Panc1 (cell line): ENCODE results near the gene ZBTB7C.

Source experiments
- POLR2AphosphoS5 ChIP-seq: IDR thresholded peaks from 2 replicates; pipeline ENCODE4 v1.6.1; 2012; ENCODE audit warnings: mild to moderate bottlenecking, low read depth, low read length, moderate library complexity
- SIN3A ChIP-seq: IDR thresholded peaks from 2 replicates; pipeline ENCODE4 v1.6.1; 2012; ENCODE audit warnings: low read depth, mild to moderate bottlenecking, low read length, moderate library complexity, borderline replicate concordance; ENCODE audit not compliant: insufficient read depth
- TCF7L2 ChIP-seq: IDR thresholded peaks from 2 replicates; pipeline ENCODE4 v1.6.1; 2011; ENCODE audit warnings: mild to moderate bottlenecking, low read depth, low read length, inconsistent platforms
- TF ChIP-seq, protein P1 (sequence below): fragments of 450-650 bp; IDR thresholded peaks from 2 replicates; pipeline ENCODE4 v1.5.1; 2017; ENCODE audit warnings: mild to moderate bottlenecking
- TF ChIP-seq, protein P2 (sequence below), 2 experiments: IDR thresholded peaks; 2 replicates each; pipeline ENCODE4 v1.6.1; 2011 to 2012; ENCODE audit warnings: low read depth in 2 of 2, control low read depth in 1 of 2, low read length in 1 of 2, mild to moderate bottlenecking in 1 of 2, moderate library complexity in 1 of 2; ENCODE audit not compliant: insufficient read depth in 1 of 2

DNA sequence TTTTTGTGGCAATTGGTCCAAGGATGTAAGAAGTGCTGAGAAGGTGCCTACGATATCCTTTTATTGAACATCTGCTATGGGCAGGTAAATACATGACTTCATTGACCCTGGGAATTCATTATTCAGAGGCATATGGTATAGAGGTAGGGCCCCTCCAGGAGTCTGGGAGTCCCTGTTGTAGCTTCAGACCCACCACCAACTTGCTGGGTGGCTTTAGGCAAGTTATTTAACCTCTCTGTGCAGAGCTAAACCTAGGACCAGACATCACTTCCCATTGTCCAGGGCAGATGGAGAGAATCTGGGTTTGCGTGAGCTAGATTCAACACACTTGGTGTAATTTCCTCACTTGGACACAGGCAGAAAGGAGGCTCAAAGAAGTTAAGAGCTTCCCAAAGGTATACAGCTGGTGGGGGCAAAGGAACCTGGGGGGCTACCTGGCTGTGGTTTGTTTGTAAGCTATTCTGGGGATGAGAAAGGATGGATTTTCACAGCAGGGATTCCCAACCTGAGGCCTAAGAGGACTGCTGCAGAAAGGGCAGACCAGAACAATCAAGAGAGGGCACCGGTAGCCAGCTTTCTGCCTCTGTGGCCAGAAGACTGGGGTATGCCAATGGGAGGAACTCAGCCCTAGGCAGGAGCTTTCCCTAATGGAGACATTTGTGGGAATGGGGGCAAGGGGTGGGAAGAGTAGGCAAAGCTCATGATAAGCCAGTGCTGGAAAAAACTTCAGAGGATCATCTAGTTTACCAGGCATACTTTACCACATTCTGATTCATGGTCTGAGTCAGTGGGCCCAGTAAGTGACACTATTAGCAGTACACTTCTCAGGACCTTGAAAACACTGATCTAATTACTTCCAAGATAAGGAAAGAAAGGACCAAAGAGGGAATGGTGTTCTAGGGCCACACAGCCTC, 376.1 kb downstream of the ZBTB7C start:
- TF ChIP-seq, protein P1, sequence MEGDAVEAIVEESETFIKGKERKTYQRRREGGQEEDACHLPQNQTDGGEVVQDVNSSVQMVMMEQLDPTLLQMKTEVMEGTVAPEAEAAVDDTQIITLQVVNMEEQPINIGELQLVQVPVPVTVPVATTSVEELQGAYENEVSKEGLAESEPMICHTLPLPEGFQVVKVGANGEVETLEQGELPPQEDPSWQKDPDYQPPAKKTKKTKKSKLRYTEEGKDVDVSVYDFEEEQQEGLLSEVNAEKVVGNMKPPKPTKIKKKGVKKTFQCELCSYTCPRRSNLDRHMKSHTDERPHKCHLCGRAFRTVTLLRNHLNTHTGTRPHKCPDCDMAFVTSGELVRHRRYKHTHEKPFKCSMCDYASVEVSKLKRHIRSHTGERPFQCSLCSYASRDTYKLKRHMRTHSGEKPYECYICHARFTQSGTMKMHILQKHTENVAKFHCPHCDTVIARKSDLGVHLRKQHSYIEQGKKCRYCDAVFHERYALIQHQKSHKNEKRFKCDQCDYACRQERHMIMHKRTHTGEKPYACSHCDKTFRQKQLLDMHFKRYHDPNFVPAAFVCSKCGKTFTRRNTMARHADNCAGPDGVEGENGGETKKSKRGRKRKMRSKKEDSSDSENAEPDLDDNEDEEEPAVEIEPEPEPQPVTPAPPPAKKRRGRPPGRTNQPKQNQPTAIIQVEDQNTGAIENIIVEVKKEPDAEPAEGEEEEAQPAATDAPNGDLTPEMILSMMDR = no peak
- TF ChIP-seq POLR2AphosphoS5 = no peak
- TF ChIP-seq, protein P2, sequence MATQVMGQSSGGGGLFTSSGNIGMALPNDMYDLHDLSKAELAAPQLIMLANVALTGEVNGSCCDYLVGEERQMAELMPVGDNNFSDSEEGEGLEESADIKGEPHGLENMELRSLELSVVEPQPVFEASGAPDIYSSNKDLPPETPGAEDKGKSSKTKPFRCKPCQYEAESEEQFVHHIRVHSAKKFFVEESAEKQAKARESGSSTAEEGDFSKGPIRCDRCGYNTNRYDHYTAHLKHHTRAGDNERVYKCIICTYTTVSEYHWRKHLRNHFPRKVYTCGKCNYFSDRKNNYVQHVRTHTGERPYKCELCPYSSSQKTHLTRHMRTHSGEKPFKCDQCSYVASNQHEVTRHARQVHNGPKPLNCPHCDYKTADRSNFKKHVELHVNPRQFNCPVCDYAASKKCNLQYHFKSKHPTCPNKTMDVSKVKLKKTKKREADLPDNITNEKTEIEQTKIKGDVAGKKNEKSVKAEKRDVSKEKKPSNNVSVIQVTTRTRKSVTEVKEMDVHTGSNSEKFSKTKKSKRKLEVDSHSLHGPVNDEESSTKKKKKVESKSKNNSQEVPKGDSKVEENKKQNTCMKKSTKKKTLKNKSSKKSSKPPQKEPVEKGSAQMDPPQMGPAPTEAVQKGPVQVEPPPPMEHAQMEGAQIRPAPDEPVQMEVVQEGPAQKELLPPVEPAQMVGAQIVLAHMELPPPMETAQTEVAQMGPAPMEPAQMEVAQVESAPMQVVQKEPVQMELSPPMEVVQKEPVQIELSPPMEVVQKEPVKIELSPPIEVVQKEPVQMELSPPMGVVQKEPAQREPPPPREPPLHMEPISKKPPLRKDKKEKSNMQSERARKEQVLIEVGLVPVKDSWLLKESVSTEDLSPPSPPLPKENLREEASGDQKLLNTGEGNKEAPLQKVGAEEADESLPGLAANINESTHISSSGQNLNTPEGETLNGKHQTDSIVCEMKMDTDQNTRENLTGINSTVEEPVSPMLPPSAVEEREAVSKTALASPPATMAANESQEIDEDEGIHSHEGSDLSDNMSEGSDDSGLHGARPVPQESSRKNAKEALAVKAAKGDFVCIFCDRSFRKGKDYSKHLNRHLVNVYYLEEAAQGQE (IDR thresholded peaks at IDR 0.05; ENCODE audit: insufficient read depth in 1 of 2, low read depth in 2 of 2, low read length in 1 of 2) = no peak
- no peak for TF ChIP-seq SIN3A
- TF ChIP-seq TCF7L2 = no peak
